ENCODE measurements around the gene HLCS. TPM values are rescaled to one million over a fixed set of nuclear protein-coding genes. Genes with fewer than 3 reads are reported as not detected.

Gene HLCS
- total and polyA plus RNA-seq, 2 donors (not counting 3 experiments of a cell fraction or from before 2014, with no cell fraction given): 6.7 to 17.2 TPM

- Histone ChIP-seq H3K79me2 (ENCODE audit: control insufficient read depth, insufficient read depth, low read length) (no peaks in the 10 kb centered on the region), H3K9me3 (replicated peaks; ENCODE audit: control insufficient read depth, insufficient read depth, low read length) (no peaks in the 10 kb centered on the region), H3K9ac (replicated peaks; ENCODE audit: extremely low read depth, insufficient read depth, low read length) (no peak overlapping the region), H3K9me1 (replicated peaks; ENCODE audit: control insufficient read depth, extremely low read depth, insufficient read depth, low read length) (no peaks in the 10 kb centered on the region), H4K20me1 (replicated peaks; ENCODE audit: control insufficient read depth, extremely low read depth, insufficient read depth, low read length) (no peaks in the 10 kb centered on the region), H3K27me3 (ENCODE audit: control insufficient read depth in 2 of 2, insufficient read depth in 2 of 2, low read length in 2 of 2) (no peaks in the 10 kb centered on the region), H3K4me2 (ENCODE audit: insufficient read depth, low read length) (no peak overlapping the region), H3K4me3 (replicated peaks in 1 of 3; ENCODE audit: insufficient read depth in 1 of 3, low read depth in 1 of 3, low read length in 3 of 3) (no peak overlapping the region), H2AFZ (ENCODE audit: low read depth, low read length) (no peak overlapping the region), H3K36me3 (ENCODE audit: control insufficient read depth in 2 of 2, extremely low read depth in 1 of 2, insufficient read depth in 2 of 2, low read length in 2 of 2) (no peaks in the 10 kb centered on the region), H3K27ac (ENCODE audit: insufficient read depth, low read depth, low read length) (no peak overlapping the region), H3K4me1 (ENCODE audit: control insufficient read depth, extremely low read depth, insufficient read depth, low read length) (no peaks in the 10 kb centered on the region)
- ChIA-PET CTCF (interaction anchor here (1.2 to 1.3 kb wide), 2 partner anchors 19 to 60 kb away, joined by 3 read pairs; no protein-coding TSS in a partner anchor), POLR2A (no interaction called here)
- BruUV-seq (replicated peaks): no TSS peak
- dilution Hi-C loops (cut with MboI; ENCODE audit: extremely low pct_ligation_motif_present, low sequenced_read_pairs): no loop called here
- DNase-seq (ENCODE audit: low read depth, low spot score) (no peak), FAIRE-seq (no peak)
- TF ChIP-seq POLR2AphosphoS5 (IDR thresholded peaks at IDR 0.05; ENCODE audit: insufficient read depth, low read depth, low read length) (no peak), EZH2 (IDR thresholded peaks at IDR 0.05; ENCODE audit: borderline replicate concordance, low read depth, low read length, severe bottlenecking) (no peak), FOS (IDR thresholded peaks at IDR 0.05; ENCODE audit: borderline replicate concordance, insufficient read depth, low read length) (no peak), MAX (IDR thresholded peaks at IDR 0.05; ENCODE audit: insufficient read depth, insufficient read length) (no peak), MYC (IDR thresholded peaks at IDR 0.05; ENCODE audit: low read depth, low read length) (no peak), POLR2A (IDR thresholded peaks at IDR 0.05; ENCODE audit: low read depth, low read length) (no peak), JUN (IDR thresholded peaks at IDR 0.05; ENCODE audit: borderline replicate concordance, insufficient read depth, insufficient read length, low read depth) (no peak), GATA2 (IDR thresholded peaks at IDR 0.05; ENCODE audit: insufficient read depth, insufficient read length, low read depth, low read length) (no peak), CTCF (IDR thresholded peaks at IDR 0.05; ENCODE audit: extremely low read depth in 1 of 2, insufficient read depth in 1 of 2, low read depth in 1 of 2, low read length in 2 of 2) (no peak)
- intact Hi-C loops (cut with micrococcal nuclease): no loop called here
These were observed 159.0 kb downstream of the HLCS start for GRCh38 chr21:36807422-36807928.

All from endothelial cell of umbilical vein (primary cell).